ENCODE results near the gene CAND1. TPM values are rescaled to one million over a fixed set of nuclear protein-coding genes. Genes with fewer than 3 reads are reported as not detected.

Gene CAND1
- total and polyA plus RNA-seq, 9 of the 15 experiments (the other 6 are each of a cell fraction or from before 2014, with no cell fraction given) = 24.0 to 167 (median 77.5) TPM

- TF ChIP-seq BRD9 (IDR thresholded peaks at IDR 0.05; ENCODE audit: low read depth, partially characterized antibody) (no peak), CBX5 (IDR thresholded peaks at IDR 0.05; ENCODE audit: borderline replicate concordance, low read depth) (no peak), GABPA (tag; conservative IDR thresholded peaks at IDR 0.05; ENCODE audit: low read depth) (no peak), ZBTB8A (IDR thresholded peaks at IDR 0.05; ENCODE audit: partially characterized antibody) (no peak), CREB1 (IDR thresholded peaks at IDR 0.05) (peak; percentile 58), CREB1 (CRISPR knock-in tag; IDR thresholded peaks at IDR 0.05) (no peak), PCBP2 (IDR thresholded peaks at IDR 0.05; ENCODE audit: low read depth, low read length, poor library complexity, severe bottlenecking) (no peak), PTRF (tag; IDR thresholded peaks at IDR 0.05) (no peak), HSF4 (CRISPR knock-in tag; IDR thresholded peaks at IDR 0.05; ENCODE audit: borderline replicate concordance) (no peak), HCFC1 (IDR thresholded peaks at IDR 0.05; ENCODE audit: low read depth, low read length) (peak; percentile 94), CCNT2 (IDR thresholded peaks at IDR 0.05; ENCODE audit: borderline replicate concordance, extremely low read depth, insufficient read length, low read depth, low read length) (no peak), PBX2 (CRISPR knock-in tag; IDR thresholded peaks at IDR 0.05; ENCODE audit: low read depth) (no peak), PBX2 (tag; conservative IDR thresholded peaks at IDR 0.05; ENCODE audit: low read depth) (no peak), ZNF316 (IDR thresholded peaks at IDR 0.05) (no peak), FOXA1 (IDR thresholded peaks at IDR 0.05; ENCODE audit: borderline replicate concordance) (no peak), CBFB (CRISPR knock-in tag; IDR thresholded peaks at IDR 0.05) (no peak), USF2 (CRISPR knock-in tag; IDR thresholded peaks at IDR 0.05) (no peak), ZNF551 (CRISPR knock-in tag; IDR thresholded peaks at IDR 0.05) (no peak), ZNF354B (CRISPR knock-in tag; IDR thresholded peaks at IDR 0.05) (no peak), ZNF165 (CRISPR knock-in tag; IDR thresholded peaks at IDR 0.05; ENCODE audit: borderline replicate concordance) (no peak), RERE (CRISPR knock-in tag; IDR thresholded peaks at IDR 0.05; ENCODE audit: borderline replicate concordance) (no peak)
Observed at GRCh38 chr12:67268335-67268895, 743 bp upstream of the CAND1 start (continued).

Data from K562 (cell line).